ENCODE measurements around the gene UGT2B15. TPM values are rescaled to one million over a fixed set of nuclear protein-coding genes. Genes with fewer than 3 reads are reported as not detected.

UGT2B15 gene
- total and polyA plus RNA-seq, 7 donors, result 0.36 to 24.5 (median 6.0) TPM; not detected in 4

DNA sequence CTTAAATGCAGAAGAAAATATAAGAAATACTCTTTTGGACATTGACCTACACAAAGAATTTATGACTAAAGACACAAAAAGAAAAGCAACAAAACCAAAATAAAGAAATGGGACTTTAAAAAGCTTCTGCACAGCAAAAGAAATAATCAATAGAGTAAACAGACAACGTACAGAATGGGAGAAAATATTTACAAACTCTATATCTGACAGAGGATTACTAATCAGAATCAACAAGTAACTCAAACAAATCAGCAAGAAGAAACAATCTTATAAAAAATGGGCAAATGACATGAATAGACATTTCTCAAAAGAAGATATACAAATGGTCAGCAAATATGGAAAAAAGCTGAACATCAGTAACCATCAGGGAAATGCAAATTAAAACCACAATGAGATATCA, 56.7 kb downstream of the UGT2B15 start:
- H3K9me3 ChIP-seq, result no peaks in the 10 kb centered on the region
- intact Hi-C loops (cut with DNase I), result no loop called here
- TF ChIP-seq, protein P1, sequence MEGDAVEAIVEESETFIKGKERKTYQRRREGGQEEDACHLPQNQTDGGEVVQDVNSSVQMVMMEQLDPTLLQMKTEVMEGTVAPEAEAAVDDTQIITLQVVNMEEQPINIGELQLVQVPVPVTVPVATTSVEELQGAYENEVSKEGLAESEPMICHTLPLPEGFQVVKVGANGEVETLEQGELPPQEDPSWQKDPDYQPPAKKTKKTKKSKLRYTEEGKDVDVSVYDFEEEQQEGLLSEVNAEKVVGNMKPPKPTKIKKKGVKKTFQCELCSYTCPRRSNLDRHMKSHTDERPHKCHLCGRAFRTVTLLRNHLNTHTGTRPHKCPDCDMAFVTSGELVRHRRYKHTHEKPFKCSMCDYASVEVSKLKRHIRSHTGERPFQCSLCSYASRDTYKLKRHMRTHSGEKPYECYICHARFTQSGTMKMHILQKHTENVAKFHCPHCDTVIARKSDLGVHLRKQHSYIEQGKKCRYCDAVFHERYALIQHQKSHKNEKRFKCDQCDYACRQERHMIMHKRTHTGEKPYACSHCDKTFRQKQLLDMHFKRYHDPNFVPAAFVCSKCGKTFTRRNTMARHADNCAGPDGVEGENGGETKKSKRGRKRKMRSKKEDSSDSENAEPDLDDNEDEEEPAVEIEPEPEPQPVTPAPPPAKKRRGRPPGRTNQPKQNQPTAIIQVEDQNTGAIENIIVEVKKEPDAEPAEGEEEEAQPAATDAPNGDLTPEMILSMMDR (IDR thresholded peaks at IDR 0.05), result no peak
- TF ChIP-seq EP300 (IDR thresholded peaks at IDR 0.05) (no peak), POLR2A (IDR thresholded peaks at IDR 0.05) (no peak), POLR2AphosphoS5 (IDR thresholded peaks at IDR 0.05) (no peak)
- WGBS, 2 donors, result 70% methylated on average over 1 of the region's 1 CpG; no CpG with 5 or more reads in 1 of the 2 donors
- H3K4me1 ChIP-seq, result no peaks in the 10 kb centered on the region
- no peaks in the 10 kb centered on the region for H3K36me3 ChIP-seq
- DNase-seq, result no peak
- H3K4me3 ChIP-seq, result no peak overlapping the region
- H3K27me3 ChIP-seq, result no peaks in the 10 kb centered on the region
- H3K27ac ChIP-seq, result no peak overlapping the region

DNA sequence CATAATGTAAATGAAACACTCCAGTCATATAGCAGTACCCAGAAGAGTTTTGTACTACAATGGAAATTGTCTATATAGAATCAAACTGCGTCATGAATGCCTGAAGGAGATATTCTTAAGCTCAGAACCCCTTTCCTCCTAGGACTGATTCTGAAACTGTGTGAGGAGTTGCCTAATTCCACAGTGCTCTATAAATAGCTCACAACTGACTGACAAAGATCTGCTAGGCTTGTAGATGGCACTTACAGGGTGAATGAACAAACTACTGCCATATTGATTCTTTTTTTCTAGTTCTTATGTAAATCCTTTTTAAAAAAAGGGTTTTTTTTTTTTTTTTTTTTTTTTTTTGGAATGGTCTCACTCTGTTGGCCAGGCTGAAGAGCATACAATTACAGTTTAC, 64.2 kb downstream of the UGT2B15 start:
- TF ChIP-seq, protein P1 (IDR thresholded peaks at IDR 0.05), result no peak
- no peak for TF ChIP-seq POLR2AphosphoS5 (IDR thresholded peaks at IDR 0.05)
- TF ChIP-seq POLR2A (IDR thresholded peaks at IDR 0.05), result no peak
- TF ChIP-seq EP300 (IDR thresholded peaks at IDR 0.05), result no peak
- 74% methylated on average over 1 of the region's 1 CpG; no CpG with 5 or more reads in 1 of the 2 donors for WGBS, 2 donors
- Histone ChIP-seq H3K36me3 (no peaks in the 10 kb centered on the region), H3K4me1 (no peaks in the 10 kb centered on the region), H3K4me3 (no peak overlapping the region), H3K27ac (no peak overlapping the region), H3K9me3 (no peaks in the 10 kb centered on the region), H3K27me3 (no peaks in the 10 kb centered on the region)
- intact Hi-C loops (cut with DNase I), result no loop called here
- DNase-seq, result no peak

DNA sequence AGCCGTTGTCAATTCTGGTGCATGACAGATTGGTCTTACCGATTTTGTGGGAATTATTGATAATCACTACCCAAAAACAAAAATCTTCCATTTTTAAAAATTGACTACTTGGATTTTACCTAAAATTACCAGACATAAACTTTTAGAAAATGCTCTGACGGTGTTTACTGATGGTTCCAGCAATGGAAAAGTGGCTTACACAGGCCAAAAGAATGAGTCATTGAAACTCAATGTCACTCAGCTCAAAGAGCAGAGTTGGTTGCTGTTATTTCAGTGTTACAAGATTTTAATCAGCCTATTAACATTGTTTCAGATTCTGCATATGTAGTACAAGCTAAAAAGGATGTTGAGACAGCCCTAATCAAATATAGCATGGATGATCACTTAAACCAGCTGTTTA, 71.3 kb downstream of the UGT2B15 start:
- no peak overlapping the region for H3K27ac ChIP-seq
- no peaks in the 10 kb centered on the region for H3K36me3 ChIP-seq
- no peaks in the 10 kb centered on the region for H3K4me1 ChIP-seq
- H3K9me3 ChIP-seq, result no peaks in the 10 kb centered on the region
- TF ChIP-seq POLR2AphosphoS5 (IDR thresholded peaks at IDR 0.05), result no peak
- no peak for TF ChIP-seq POLR2A (IDR thresholded peaks at IDR 0.05)
- no peak for DNase-seq
- intact Hi-C loops (cut with DNase I), result no loop called here
- 91% methylated on average over 3 of the region's 3 CpGs; no CpG with 5 or more reads in 1 of the 2 donors for WGBS, 2 donors
- H3K27me3 ChIP-seq, result no peaks in the 10 kb centered on the region
- H3K4me3 ChIP-seq, result no peak overlapping the region

DNA sequence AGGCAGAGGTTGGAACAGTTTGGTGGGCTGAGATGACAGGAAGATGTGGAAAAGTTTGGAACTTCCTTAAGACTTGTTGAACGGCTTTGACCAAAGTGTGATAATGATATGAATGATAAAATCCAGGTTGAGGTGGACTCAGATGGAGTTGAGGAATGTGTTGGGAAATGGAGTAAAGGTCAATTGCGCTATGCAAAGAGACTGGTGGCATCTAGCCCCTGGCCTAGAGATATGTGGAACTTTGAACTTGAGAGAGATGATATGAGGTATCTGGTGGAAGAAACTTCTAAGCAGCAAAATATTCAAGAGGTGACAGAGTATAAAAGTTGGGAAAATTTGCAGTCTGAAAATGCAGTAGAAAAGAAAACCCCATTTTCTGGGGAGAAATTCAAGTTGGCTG, 73.0 kb downstream of the UGT2B15 start:
- Histone ChIP-seq H3K36me3 (no peaks in the 10 kb centered on the region), H3K4me1 (no peaks in the 10 kb centered on the region), H3K27ac (no peak overlapping the region), H3K27me3 (no peaks in the 10 kb centered on the region), H3K9me3 (no peaks in the 10 kb centered on the region), H3K4me3 (no peak overlapping the region)
- no peak for DNase-seq
- WGBS, 2 donors, result 89% methylated on average over 2 of the region's 2 CpGs; no CpG with 5 or more reads in 1 of the 2 donors
- TF ChIP-seq POLR2A (IDR thresholded peaks at IDR 0.05), result no peak
- TF ChIP-seq, protein P1 (IDR thresholded peaks at IDR 0.05), result no peak
- TF ChIP-seq EP300 (IDR thresholded peaks at IDR 0.05), result no peak
- no peak for TF ChIP-seq POLR2AphosphoS5 (IDR thresholded peaks at IDR 0.05)
- intact Hi-C loops (cut with DNase I), result no loop called here

Other genes with a start within 250 kb of the UGT2B15 start
- not detected for gene TMPRSS11E, start 223.2 kb downstream of the UGT2B15 start, total RNA-seq
- under 1 TPM in 1 of 3 donors, not detected in 2; 0.09 TPM for gene TMPRSS11E, start 223.2 kb downstream of the UGT2B15 start, polyA plus RNA-seq
- gene UGT2B17, start 94.3 kb downstream of the UGT2B15 start, total RNA-seq, result 1 to 10 TPM in 1 of 4 donors, not detected in 3; 1.1 TPM
- gene UGT2B17, start 94.3 kb downstream of the UGT2B15 start, polyA plus RNA-seq, result 100 to 1,000 TPM in 1 of 3 donors, 10 to 100 TPM in 1, not detected in 1; 83.5 to 376 TPM
- not detected for gene UGT2B10, start 145.3 kb upstream of the UGT2B15 start, total RNA-seq
- under 1 TPM; 0.07 to 0.60 (median 0.46) TPM for gene UGT2B10, start 145.3 kb upstream of the UGT2B15 start, polyA plus RNA-seq